ENCODE results near the gene ATP5MG. TPM values are rescaled to one million over a fixed set of nuclear protein-coding genes. Genes with fewer than 3 reads are reported as not detected.

The ATP5MG gene
- total RNA-seq = 28.5 and 28.7 TPM in 2 replicates

DNA sequence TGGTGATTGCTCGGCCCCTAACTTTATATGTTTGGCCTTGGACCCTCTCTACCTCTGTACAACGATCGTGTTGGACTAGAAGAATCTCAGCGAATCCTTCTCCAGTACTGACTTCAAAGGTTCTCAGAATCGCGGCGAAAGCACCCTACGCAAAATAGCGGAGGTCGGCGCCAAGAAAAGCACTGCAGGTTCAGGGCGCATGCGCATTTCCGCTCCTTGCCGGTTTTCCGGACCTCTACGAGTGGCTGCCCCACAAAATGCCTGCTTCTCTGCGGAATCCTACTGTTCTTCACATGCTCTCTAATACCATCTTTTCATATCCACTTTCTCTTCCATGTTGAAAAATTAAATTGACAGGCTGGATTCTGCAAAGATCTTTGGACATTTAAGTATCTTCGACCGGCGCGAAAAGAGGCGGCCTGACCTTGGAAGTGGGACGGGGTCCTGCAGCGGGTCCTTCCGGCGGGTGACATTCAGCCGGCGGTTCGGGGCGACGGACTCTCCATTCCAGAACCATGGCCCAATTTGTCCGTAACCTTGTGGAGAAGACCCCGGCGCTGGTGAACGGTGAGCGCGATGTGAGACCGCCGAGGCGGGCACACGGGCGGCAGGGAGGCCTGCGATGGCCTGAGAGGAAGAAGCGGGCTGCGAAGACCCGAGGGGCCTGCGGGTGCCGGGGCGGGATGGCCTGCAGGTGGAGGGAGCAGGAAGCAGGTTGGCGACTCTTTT, at the start of gene ATP5MG:
TSS of gene ATP5MG (plus strand) at position 456 of the 729 bp plus-strand sequence. CDS start at position 516, 60 bp downstream.

GRCh38 chr11:118359295-118359958, 42.0 kb upstream of the ATP5MG start, which contains the start of gene UBE4A:
Gene UBE4A (plus strand): TSS chr11:118359600. CDS start chr11:118365081, 5,481 bp downstream.

GRCh38 chr11:118435893-118436624, 34.7 kb downstream of the ATP5MG start, which contains the start of gene KMT2A:
Gene KMT2A (plus strand): TSS chr11:118436492. CDS start chr11:118436513, 21 bp downstream.

Other genes with a start within 250 kb of the ATP5MG start
- not detected in 2 replicates for gene SCN4B, start 248.8 kb upstream of the ATP5MG start, total RNA-seq
- not detected in 2 replicates for gene SCN2B, start 225.0 kb upstream of the ATP5MG start, total RNA-seq
- gene JAML, start 176.6 kb upstream of the ATP5MG start, total RNA-seq = 0.29 TPM in 1 of 2 replicates, not detected in the other
- gene MPZL3, start 149.2 kb upstream of the ATP5MG start, total RNA-seq = 0.44 and 0.86 TPM in 2 replicates
- gene MPZL2, start 137.3 kb upstream of the ATP5MG start, total RNA-seq = not detected in 2 replicates
- gene CD3E, start 96.9 kb upstream of the ATP5MG start, total RNA-seq = not detected in 2 replicates
- gene CD3D, start 58.9 kb upstream of the ATP5MG start, total RNA-seq = not detected in 2 replicates
- gene CD3G, start 57.3 kb upstream of the ATP5MG start, total RNA-seq = not detected in 2 replicates
- gene UBE4A, start 42.0 kb upstream of the ATP5MG start, total RNA-seq = 50.1 and 82.6 TPM in 2 replicates
- 39.0 and 46.8 TPM in 2 replicates for gene KMT2A, start 34.9 kb downstream of the ATP5MG start, total RNA-seq
- 0.22 and 0.86 TPM in 2 replicates for gene TTC36, start 125.9 kb downstream of the ATP5MG start, total RNA-seq
- gene TMEM25, start 129.6 kb downstream of the ATP5MG start, total RNA-seq = 8.1 and 13.5 TPM in 2 replicates
- gene IFT46, start 164.3 kb downstream of the ATP5MG start, total RNA-seq = 25.9 and 26.7 TPM in 2 replicates
- 193 and 271 TPM in 2 replicates for gene ARCN1, start 170.8 kb downstream of the ATP5MG start, total RNA-seq
- 79.9 and 272 TPM in 2 replicates for gene PHLDB1, start 206.0 kb downstream of the ATP5MG start, total RNA-seq